ENCODE measurements around the gene SBF1. TPM values are rescaled to one million over a fixed set of nuclear protein-coding genes. Genes with fewer than 3 reads are reported as not detected.

Gene SBF1
- total RNA-seq, 1 donor from 2014 or later: 105 TPM

DNA sequence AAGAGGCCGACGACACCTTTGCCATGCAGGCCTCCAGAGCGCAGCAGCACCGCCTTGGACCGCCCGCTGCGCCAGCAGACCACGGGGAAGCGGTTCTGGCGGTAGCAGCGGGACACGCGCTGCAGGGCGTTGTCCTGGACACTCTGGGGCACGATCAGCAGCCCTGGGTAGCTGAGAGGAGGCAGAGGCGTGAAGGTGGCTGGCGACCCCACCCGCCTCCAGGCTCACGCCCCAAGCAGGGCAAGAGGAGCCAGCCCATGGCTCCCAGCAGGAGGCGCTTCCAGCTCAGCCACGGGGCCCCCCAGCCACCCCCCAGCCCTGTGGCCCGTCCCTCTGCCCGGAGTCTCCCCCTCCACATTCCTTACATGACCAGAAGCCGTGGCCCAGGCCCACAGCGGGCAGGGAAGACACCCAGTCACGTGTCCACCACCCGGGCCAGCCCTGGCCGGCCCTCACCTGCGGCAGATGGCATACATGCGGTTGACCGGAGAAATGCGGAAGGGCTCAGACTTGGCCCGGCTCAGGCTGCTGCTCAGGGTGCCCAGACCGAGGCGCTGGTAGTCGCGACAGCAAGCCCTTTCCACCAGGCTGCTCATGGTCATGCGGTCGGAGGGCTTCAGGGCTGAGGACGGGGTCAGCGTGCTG is 15.2 kb downstream of the SBF1 start:
- no peak for DNase-seq (ENCODE audit: low spot score in 2 of 2, unreplicated experiment in 2 of 2)
- no peak overlapping the region for H3K27ac Mint-ChIP-seq
- TF ChIP-seq, protein P1, sequence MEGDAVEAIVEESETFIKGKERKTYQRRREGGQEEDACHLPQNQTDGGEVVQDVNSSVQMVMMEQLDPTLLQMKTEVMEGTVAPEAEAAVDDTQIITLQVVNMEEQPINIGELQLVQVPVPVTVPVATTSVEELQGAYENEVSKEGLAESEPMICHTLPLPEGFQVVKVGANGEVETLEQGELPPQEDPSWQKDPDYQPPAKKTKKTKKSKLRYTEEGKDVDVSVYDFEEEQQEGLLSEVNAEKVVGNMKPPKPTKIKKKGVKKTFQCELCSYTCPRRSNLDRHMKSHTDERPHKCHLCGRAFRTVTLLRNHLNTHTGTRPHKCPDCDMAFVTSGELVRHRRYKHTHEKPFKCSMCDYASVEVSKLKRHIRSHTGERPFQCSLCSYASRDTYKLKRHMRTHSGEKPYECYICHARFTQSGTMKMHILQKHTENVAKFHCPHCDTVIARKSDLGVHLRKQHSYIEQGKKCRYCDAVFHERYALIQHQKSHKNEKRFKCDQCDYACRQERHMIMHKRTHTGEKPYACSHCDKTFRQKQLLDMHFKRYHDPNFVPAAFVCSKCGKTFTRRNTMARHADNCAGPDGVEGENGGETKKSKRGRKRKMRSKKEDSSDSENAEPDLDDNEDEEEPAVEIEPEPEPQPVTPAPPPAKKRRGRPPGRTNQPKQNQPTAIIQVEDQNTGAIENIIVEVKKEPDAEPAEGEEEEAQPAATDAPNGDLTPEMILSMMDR (IDR thresholded peaks at IDR 0.05; ENCODE audit: unreplicated experiment): no peak
- H3K4me3 Mint-ChIP-seq: no peak overlapping the region
- H3K4me1 Mint-ChIP-seq: peaks cover 2% of the 10 kb centered on the region
- H3K9me3 Mint-ChIP-seq: no peaks in the 10 kb centered on the region
- H3K36me3 Mint-ChIP-seq: peaks cover 25% of the 10 kb centered on the region
- H3K27me3 Mint-ChIP-seq (ENCODE audit: low read depth): no peaks in the 10 kb centered on the region

DNA sequence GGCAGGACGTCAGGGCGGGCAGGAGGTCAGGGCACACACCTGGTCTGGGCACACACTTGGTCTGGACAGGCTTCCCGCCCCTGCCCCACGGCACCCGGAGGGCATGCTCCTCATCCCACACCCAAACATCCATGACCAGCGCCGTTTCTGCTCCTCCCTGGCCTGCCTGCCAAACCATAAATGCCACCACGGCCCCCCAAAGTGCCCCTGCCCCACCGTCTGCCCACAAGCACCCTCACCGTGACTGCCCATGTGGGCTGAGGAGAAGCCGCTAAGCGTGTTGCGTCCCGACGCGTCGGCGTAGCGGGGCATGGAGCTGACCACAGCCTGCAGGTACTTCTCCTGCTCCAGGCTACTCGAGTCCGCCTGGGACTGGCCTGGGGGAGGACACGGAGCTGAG is 15.8 kb downstream of the SBF1 start:
- Mint-ChIP-seq H3K9me3 (no peaks in the 10 kb centered on the region), H3K36me3 (peaks cover 25% of the 10 kb centered on the region), H3K4me1 (peaks cover 2% of the 10 kb centered on the region), H3K27me3 (ENCODE audit: low read depth) (no peaks in the 10 kb centered on the region), H3K4me3 (no peak overlapping the region), H3K27ac (no peak overlapping the region)
- DNase-seq (ENCODE audit: low spot score in 2 of 2, unreplicated experiment in 2 of 2): no peak
- TF ChIP-seq, protein P1 (IDR thresholded peaks at IDR 0.05; ENCODE audit: unreplicated experiment): no peak

DNA sequence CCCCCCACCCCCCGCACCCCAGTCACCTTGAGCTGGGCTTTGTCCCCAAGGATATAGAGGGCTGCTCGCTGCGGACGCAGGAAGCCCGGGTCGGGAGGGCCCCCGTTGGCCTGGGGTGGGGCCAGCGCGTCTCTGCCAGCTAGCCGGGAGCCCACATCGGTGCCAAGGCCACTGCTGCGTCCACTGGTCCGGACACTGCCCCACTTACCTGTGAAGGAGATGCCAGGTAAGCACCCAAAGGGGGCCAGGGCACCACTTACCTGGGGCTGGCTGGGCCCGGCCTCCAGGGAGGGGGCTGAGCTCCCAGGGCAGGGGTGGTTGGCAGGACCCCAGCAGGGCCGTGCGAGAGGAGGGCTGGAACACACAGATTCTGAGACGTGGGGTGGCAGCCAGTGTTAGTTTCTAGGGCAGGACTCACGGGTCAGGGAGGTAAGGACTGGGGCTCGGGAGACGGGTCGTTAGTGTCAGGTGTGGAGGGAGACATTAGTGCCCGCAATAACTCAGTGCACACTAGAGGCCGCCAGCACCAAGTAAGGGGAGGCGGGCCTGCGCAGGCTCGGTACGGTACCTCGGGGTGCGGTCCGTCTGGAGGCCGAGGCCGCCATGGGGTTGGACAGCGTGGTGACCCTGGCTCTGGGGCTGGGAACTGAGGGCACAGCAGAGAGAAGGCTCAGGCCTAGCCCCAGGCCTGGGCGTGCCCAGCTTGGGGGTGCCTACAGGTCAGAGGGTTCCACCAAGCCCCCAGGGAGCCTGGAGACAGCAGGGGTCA is 18.2 kb downstream of the SBF1 start:
- H3K27me3 Mint-ChIP-seq (ENCODE audit: low read depth): no peaks in the 10 kb centered on the region
- no peak overlapping the region for H3K27ac Mint-ChIP-seq
- H3K9me3 Mint-ChIP-seq: no peaks in the 10 kb centered on the region
- no peak overlapping the region for H3K4me3 Mint-ChIP-seq
- DNase-seq (ENCODE audit: low spot score in 2 of 2, unreplicated experiment in 2 of 2): no peak
- peaks cover 2% of the 10 kb centered on the region for H3K4me1 Mint-ChIP-seq
- TF ChIP-seq, protein P1 (IDR thresholded peaks at IDR 0.05; ENCODE audit: unreplicated experiment): no peak
- H3K36me3 Mint-ChIP-seq: peaks cover 25% of the 10 kb centered on the region

DNA sequence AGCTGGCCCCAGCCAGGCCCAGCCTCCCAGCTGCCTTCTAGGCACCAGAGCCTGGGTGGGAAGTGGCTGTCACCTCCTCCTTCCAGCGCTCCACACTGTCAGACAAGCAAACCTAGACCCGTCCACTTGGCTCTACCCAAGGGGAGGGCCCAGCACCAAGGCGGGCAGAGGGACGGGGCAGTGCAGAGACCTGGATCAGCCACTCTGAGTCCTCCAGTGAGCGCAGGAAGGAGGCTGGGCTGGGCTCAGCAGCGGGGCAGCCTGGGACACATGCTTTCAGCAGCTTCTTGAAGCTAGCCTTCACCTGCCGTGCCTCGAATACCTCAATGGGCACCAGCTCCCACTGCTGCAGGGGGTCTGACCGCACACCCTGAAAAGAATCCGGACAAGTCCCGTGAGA is 18.8 kb downstream of the SBF1 start:
- H3K9me3 Mint-ChIP-seq: no peaks in the 10 kb centered on the region
- no peak for DNase-seq (ENCODE audit: low spot score in 2 of 2, unreplicated experiment in 2 of 2)
- TF ChIP-seq, protein P1 (IDR thresholded peaks at IDR 0.05; ENCODE audit: unreplicated experiment): no peak
- H3K36me3 Mint-ChIP-seq: peaks cover 30% of the 10 kb centered on the region
- no peaks in the 10 kb centered on the region for H3K27me3 Mint-ChIP-seq (ENCODE audit: low read depth)
- H3K4me1 Mint-ChIP-seq: peaks cover 1% of the 10 kb centered on the region
- no peak overlapping the region for H3K27ac Mint-ChIP-seq
- H3K4me3 Mint-ChIP-seq: no peak overlapping the region

DNA sequence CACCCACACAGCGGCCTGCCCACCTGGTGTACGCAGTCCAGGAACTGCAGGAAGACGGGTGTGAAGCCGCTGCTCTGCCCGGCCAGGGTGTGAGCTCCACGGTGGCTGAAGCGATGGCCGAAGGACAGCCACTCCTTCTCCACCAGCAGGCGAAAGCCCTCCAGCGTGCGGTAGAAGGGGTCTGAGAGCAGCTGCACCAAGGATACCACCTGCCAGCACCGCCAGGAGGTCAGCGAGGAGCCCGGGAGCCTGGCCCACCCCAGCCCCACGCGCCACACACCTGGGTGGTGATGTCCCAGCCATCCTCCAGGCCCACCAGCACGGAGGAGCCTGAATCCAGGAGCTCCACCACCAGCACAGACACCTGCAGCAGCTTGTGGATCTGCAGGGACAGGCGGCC is 19.6 kb downstream of the SBF1 start:
- Mint-ChIP-seq H3K27ac (no peak overlapping the region), H3K9me3 (no peaks in the 10 kb centered on the region), H3K4me3 (no peak overlapping the region), H3K36me3 (peaks cover 28% of the 10 kb centered on the region), H3K4me1 (no peaks in the 10 kb centered on the region), H3K27me3 (ENCODE audit: low read depth) (no peaks in the 10 kb centered on the region)
- TF ChIP-seq, protein P1 (IDR thresholded peaks at IDR 0.05; ENCODE audit: unreplicated experiment): no peak
- no peak for DNase-seq (ENCODE audit: low spot score in 2 of 2, unreplicated experiment in 2 of 2)

Data from mesothelial cell of epicardium (in vitro differentiated cells).